HEK293 (cell line): ENCODE data around the gene CAND2.

Source experiments
- MYNN ChIP-seq: fragments of 450-650 bp; formaldehyde crosslinking; IDR thresholded peaks from 2 replicates; pipeline ENCODE4 v1.5.1; 2016; ENCODE audit warnings: missing biosample characterization, missing genetic modification characterization, borderline replicate concordance
- ZBTB49 ChIP-seq: fragments of 450-650 bp; formaldehyde crosslinking; IDR thresholded peaks from 2 replicates; pipeline ENCODE4 v1.5.1; 2016; ENCODE audit warnings: missing biosample characterization, missing genetic modification characterization, low read depth
- ZNF776 ChIP-seq: fragments of 450-650 bp; formaldehyde crosslinking; IDR thresholded peaks from 2 replicates; pipeline ENCODE4 v1.5.0; 2017; ENCODE audit warnings: missing biosample characterization, missing genetic modification characterization, borderline replicate concordance

GRCh38 chr3:12830785-12831156 lies 34.3 kb downstream of the CAND2 start:
- TF ChIP-seq MYNN = no peak
- no peak for TF ChIP-seq ZNF776 (tag by site-specific recombination)
- TF ChIP-seq ZBTB49 (tag by site-specific recombination) = no peak
